ENCODE results near the gene PPAT. TPM values are rescaled to one million over a fixed set of nuclear protein-coding genes. Genes with fewer than 3 reads are reported as not detected.
A peak's percentile ranks its signal among the peaks of the same experiment; 100 is the strongest.

PPAT gene
- total RNA-seq, 1 experiment from 2014 or later: 35.9 TPM

DNA sequence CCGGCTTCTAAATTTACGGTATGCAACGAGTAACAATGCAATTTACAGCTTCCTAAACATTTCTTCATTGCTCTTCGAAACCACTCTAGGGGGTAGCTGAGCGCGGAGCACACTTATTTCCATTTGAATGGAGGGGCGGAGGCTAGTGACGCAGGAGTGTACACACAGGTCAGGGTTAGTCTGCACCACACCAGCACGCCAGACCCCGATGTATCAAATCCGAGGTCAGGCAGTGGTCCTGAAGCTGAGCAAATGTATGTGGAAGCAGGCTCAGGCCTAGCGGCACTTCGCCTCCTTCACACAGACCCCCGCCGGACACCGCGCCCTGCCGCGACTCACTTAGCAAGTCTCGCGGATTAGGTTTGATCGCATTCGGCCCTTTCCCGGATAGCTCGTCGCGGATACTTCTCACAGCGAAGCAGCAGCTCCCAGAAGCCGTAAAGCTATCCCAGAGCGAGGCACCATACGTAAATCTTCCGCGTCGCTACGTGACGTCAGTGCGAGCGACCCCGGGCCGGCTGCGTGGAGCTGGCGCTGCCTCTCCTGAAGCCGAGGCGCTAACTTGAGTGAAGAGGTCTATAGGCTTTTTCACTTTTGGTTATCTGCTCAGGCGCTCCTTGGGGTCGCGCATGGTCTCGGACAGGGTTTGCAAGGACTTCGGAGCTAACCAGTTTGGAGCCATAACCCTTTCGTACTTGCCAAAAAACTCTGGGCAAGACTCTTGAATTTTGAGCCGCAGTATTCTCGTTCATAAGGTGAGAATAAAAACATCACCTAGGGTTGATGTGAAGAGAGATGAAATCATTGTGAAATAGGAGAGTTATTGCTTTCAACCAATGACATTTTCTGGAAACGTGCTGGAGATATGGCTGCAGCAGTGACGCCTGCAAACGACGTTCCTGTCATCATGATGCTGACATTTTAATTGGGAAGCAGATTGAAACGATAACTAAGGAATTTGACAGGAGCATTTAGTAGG is 48.1 kb downstream of the PPAT start, which contains the start of gene AASDH:
TSS of gene AASDH (minus strand) at position 469 of the 979 bp plus-strand sequence. CDS start 3,192 bp downstream, outside the sequence.
- Histone ChIP-seq H3K4me1 (ENCODE audit: insufficient read depth, low read length) (peaks cover 21% of the 10 kb centered on the region), H3K9me2 (replicated peaks; ENCODE audit: low read length) (no peaks in the 10 kb centered on the region), H3K4me3 (ENCODE audit: low read length) (peak within 1 kb of the TSS; percentile 88), H3F3A (ENCODE audit: low read length, unreplicated experiment) (no peaks in the 10 kb centered on the region), H3K27me3 (ENCODE audit: low read length) (no peaks in the 10 kb centered on the region), H4K20me1 (ENCODE audit: low read length) (no peaks in the 10 kb centered on the region), H3K9me3 (ENCODE audit: low read length) (no peaks in the 10 kb centered on the region), H3K9ac (ENCODE audit: low read length) (peak within 1 kb of the TSS; percentile 88), H3K79me2 (ENCODE audit: low read length) (peaks cover 35% of the 10 kb centered on the region), H3K27ac (ENCODE audit: low read length) (peak within 1 kb of the TSS; percentile 86), H3K4me2 (ENCODE audit: low read length) (peak within 1 kb of the TSS; percentile 93), H2AFZ (ENCODE audit: low read length) (peak within 1 kb of the TSS; percentile 88), H3K36me3 (ENCODE audit: low read depth, low read length) (peaks cover 4% of the 10 kb centered on the region; the same call in 1 of the 2 replicates)
- CTCF ChIA-PET: interaction anchor here (0.5 to 0.7 kb wide), 4 partner anchors 17 to 439 kb away, joined by 3 to 5 read pairs (median 3); no protein-coding TSS in a partner anchor
- DNase-seq: peak; percentile 98
- intact Hi-C loops (cut with micrococcal nuclease): loop anchor here (1.0 to 10.0 kb wide), 5 partner anchors 23 to 443 kb away; partner anchors contain the start of genes CEP135, PPAT and SRP72
- POLR2A ChIA-PET (ENCODE audit: unreplicated experiment): interaction anchor here (0.5 to 1.1 kb wide), 11 partner anchors 18 to 1208 kb away, joined by 3 to 22 read pairs (median 5); partner anchors contain the start of genes HOPX, PAICS and PPAT
- TSS peak; percentile 86 for BruUV-seq (replicated peaks)
- ATAC-seq: peak; percentile 90
- TF ChIP-seq EZH2 (IDR thresholded peaks at IDR 0.05; ENCODE audit: low read length, unreplicated experiment): no peak
- no peak for TF ChIP-seq EZH2phosphoT487 (IDR thresholded peaks at IDR 0.05; ENCODE audit: borderline replicate concordance, low read length)
- TF ChIP-seq, protein P1, sequence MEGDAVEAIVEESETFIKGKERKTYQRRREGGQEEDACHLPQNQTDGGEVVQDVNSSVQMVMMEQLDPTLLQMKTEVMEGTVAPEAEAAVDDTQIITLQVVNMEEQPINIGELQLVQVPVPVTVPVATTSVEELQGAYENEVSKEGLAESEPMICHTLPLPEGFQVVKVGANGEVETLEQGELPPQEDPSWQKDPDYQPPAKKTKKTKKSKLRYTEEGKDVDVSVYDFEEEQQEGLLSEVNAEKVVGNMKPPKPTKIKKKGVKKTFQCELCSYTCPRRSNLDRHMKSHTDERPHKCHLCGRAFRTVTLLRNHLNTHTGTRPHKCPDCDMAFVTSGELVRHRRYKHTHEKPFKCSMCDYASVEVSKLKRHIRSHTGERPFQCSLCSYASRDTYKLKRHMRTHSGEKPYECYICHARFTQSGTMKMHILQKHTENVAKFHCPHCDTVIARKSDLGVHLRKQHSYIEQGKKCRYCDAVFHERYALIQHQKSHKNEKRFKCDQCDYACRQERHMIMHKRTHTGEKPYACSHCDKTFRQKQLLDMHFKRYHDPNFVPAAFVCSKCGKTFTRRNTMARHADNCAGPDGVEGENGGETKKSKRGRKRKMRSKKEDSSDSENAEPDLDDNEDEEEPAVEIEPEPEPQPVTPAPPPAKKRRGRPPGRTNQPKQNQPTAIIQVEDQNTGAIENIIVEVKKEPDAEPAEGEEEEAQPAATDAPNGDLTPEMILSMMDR (conservative IDR thresholded peaks at IDR 0.05; ENCODE audit: low read depth, low read length): no peak

GRCh38 chr4:56386091-56386490 is 49.3 kb downstream of the PPAT start:
- H3K9me2 ChIP-seq (replicated peaks; ENCODE audit: low read length): no peaks in the 10 kb centered on the region
- H3K79me2 ChIP-seq (ENCODE audit: low read length): peaks cover 35% of the 10 kb centered on the region
- H3K9me3 ChIP-seq (ENCODE audit: low read length): no peaks in the 10 kb centered on the region
- intact Hi-C loops (cut with micrococcal nuclease): loop anchor here (2.0 to 10.0 kb wide), 3 partner anchors 49 to 441 kb away; partner anchors contain the start of genes CEP135 and PPAT
- no TSS peak for BruUV-seq (replicated peaks)
- H3K4me1 ChIP-seq (ENCODE audit: insufficient read depth, low read length): peaks cover 21% of the 10 kb centered on the region
- ATAC-seq (no peak), DNase-seq (no peak)
- H3K27ac ChIP-seq (ENCODE audit: low read length): no peak overlapping the region
- CTCF ChIA-PET: no interaction called here
- H3K4me3 ChIP-seq (ENCODE audit: low read length): peak overlapping the region; percentile 88
- no peaks in the 10 kb centered on the region for H3F3A ChIP-seq (ENCODE audit: low read length, unreplicated experiment)
- peak overlapping the region; percentile 93 for H3K4me2 ChIP-seq (ENCODE audit: low read length)
- H3K36me3 ChIP-seq (ENCODE audit: low read depth, low read length): no peaks in the 10 kb centered on the region
- peak overlapping the region; percentile 52 for H2AFZ ChIP-seq (ENCODE audit: low read length)
- POLR2A ChIA-PET (ENCODE audit: unreplicated experiment): interaction anchor here (0.5 to 0.7 kb wide), 2 partner anchors 11 to 49 kb away, joined by 4 read pairs; partner anchors contain the start of gene PPAT
- TF ChIP-seq EZH2phosphoT487 (IDR thresholded peaks at IDR 0.05; ENCODE audit: borderline replicate concordance, low read length) (no peak), EZH2 (IDR thresholded peaks at IDR 0.05; ENCODE audit: low read length, unreplicated experiment) (no peak)
- TF ChIP-seq, protein P1 (conservative IDR thresholded peaks at IDR 0.05; ENCODE audit: low read depth, low read length): no peak
- peak overlapping the region; percentile 88 for H3K9ac ChIP-seq (ENCODE audit: low read length)
- no peaks in the 10 kb centered on the region for H4K20me1 ChIP-seq (ENCODE audit: low read length)
- H3K27me3 ChIP-seq (ENCODE audit: low read length): no peaks in the 10 kb centered on the region
